Measurements from ENCODE around the gene NKAPD1.
"Not testable (repeated sequence)": the region's sequence is repeated elsewhere in the genome, so short reads cannot be mapped to it uniquely, and the experiment has no call there.

NKAPD1 gene

DNA sequence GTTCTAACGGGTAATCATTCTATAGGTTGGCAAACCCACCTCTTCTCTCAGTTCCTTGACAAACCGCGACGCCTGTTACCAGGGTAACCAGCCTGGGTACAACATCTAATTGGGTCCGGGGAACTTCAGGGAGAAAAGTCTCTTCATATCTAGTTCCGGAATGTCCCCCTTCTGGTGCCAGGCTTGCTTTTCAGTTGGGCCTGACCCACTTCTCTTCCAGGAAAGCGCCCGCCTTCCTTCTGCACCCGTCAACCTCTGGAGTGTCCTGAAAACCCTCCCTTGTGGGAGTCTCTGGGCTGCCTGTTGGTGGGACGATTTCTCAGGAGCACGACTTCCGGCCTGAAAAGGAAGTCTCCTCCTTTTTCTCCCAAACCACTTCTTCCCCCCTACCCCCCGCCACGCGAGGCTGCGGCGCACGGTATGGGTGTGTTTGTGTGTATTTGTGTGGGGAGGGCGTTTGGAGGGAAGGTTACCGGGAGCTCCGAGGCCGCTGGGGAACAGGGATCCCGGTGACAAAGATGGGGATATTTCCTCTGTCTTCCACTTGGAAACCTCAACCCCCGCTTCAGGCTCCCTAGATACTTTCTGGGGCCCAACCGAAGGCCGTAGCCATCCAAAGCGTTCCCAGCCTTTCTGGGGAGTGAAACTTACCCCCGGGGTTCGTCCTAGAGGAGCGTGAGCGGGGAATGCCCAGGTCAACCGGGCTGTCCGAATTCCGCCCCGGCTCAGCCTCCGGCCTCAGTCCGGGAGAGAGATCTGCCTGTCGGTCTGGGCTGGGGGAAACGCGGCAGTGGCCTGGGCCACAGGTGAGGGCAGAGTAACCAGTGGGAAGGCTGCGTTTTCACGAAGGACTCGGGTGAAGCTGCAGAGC is at the start of gene NKAPD1, which contains the start of gene PIH1D2:
Gene NKAPD1 (plus strand): TSS at position 359 of the 871 bp plus-strand sequence. CDS start 1,276 bp downstream, outside the sequence.
Gene PIH1D2 (minus strand): TSS at position 77 of the 871 bp plus-strand sequence. CDS start 843 bp downstream, outside the sequence.
- H3K4me3 ChIP-seq (ENCODE audit: low read depth, low read length) = peak within 1 kb of the TSS; percentile 98

- H3K4me3 ChIP-seq (ENCODE audit: low read depth, low read length) = peak within 1 kb of the TSS; percentile 98
Measured at GRCh38 chr11:112024773-112025678, 49.1 kb upstream of the NKAPD1 start, which contains the start of gene DLAT. TSS of gene DLAT (plus strand) at chr11:112025408. CDS start at chr11:112025473, 65 bp downstream.

GRCh38 chr11:112025707-112026106 is 48.4 kb upstream of the NKAPD1 start:
- H3K4me3 ChIP-seq (ENCODE audit: low read depth, low read length) = peak overlapping the region; percentile 98

DNA sequence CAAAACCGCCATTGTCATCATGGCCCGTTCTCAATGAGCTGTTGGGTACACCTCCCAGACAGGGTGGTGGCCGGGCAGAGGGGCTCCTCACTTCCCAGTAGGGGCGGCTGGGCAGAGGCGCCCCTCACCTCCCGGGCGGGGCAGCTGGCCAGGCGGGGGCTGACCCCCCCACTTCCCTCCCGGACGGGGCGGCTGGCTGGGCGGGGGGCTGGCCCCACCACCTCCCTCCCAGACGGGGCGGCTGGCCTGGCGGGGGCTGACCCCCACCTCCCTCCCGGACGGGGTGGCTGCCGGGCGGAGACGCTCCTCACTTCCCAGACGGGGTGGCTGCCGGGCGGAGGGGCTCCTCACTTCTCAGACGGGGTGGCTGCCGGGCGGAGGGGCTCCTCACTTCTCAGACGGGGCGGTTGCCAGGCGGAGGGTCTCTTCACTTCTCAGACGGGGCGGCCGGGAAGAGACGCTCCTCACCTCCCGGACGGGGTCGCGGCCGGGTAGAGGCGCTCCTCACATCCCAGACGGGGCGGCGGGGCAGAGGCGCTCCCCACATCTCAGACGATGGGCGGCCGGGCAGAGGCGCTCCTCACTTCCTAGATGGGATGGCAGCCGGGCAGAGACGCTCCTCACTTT is 47.2 kb upstream of the NKAPD1 start:
- H3K4me3 ChIP-seq (ENCODE audit: low read depth, low read length) = not testable (repeated sequence)

DNA sequence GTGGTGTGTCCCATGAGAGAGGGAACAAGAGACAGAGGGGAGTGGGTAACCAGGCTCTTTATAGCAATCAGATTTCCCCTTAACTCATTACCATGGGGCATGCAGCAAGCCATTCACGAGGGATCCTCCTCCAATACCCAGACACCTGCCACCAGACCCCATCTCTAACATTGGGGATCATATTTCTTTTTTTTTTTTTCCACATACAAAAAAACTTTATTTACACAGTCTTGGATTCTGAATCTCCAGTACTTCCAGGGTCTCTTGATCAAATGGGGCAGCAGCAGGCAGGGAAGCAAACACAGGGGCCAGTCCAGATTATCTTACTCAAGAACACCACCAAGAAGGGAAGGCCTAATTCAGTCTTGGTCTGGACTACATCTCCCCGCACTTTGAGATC is 44.6 kb upstream of the NKAPD1 start:
- H3K4me3 ChIP-seq (ENCODE audit: low read depth, low read length) = no peak overlapping the region

DNA sequence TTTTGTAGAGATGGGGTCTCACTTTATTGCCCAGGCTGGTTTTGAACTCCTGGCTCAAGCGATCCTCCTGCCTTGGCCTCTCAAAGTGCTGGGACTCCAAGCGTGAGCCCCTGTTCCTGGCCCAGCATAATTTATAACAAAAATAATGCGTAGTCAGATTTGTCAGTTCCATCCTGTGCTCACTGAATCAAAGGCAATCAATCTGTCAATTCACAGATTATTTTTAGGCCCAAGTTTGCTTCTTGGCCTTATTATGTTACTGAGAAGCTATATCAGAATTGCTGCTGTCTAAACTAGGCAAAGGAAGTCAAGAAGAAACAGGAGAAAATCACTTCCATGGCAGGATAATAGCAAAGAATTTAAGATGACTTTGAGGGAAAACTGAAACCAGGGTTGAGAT is 40.2 kb upstream of the NKAPD1 start:
- no peak overlapping the region for H3K4me3 ChIP-seq (ENCODE audit: low read depth, low read length)

DNA sequence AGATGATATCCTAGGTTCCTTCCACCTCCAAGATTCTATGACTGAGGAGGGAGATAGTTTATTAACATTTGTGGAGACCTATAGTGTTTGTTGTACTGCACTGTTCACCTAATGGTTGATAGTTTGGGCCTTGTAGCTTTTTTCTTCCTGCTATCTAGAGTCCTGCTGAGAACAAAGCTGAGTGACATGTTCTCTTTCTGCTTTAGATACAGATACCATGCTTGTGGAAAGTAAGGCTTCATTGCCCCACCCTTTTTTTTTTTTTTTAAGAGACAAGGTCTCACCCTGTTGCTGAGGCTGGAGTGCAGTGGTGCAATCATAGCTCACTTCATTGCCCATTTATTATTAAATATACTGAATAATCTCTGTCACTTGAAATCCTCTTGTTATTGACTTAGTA is 36.6 kb upstream of the NKAPD1 start:
- no peak overlapping the region for H3K4me3 ChIP-seq (ENCODE audit: low read depth, low read length)

GRCh38 chr11:112042161-112042960 is 31.7 kb upstream of the NKAPD1 start:
- no peak overlapping the region for H3K4me3 ChIP-seq (ENCODE audit: low read depth, low read length)

DNA sequence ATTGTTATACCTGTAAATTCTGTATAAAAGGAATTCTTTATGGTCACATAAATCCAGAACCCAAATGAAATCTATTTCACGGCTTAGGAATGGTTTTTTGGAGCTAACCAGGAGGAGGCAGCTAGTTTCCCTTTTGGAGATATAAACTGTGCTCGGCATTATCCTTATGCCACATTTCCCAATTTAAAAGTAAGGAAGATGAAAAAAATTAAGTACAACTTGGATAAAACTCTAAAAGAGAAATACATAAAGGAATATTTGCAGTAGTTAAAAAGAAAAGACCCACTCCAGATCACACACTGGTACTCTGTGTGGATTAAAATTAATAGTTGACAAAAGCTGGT is 31.2 kb upstream of the NKAPD1 start:
- no peak overlapping the region for H3K4me3 ChIP-seq (ENCODE audit: low read depth, low read length)

- no peak overlapping the region for H3K4me3 ChIP-seq (ENCODE audit: low read depth, low read length)
Measured at GRCh38 chr11:112044961-112045360, 29.1 kb upstream of the NKAPD1 start.

DNA sequence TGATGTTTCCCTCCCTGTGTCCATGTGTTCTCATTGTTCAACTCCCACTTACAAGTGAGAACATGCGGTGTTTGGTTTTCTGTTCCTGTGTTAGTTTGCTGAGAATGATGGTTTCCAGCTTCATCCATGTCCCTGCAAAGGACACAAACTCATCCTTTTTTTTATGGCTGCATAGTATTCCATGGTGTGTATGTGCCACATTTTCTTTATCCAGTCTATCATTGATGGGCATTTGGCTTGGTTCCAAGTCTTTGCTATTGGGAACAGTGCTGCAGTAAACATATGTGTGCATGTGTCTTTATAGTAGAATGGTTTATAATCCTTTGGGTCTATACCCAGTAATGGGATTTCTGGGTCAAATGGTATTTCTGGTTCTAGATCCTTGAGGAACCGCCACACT is 27.5 kb upstream of the NKAPD1 start:
- H3K4me3 ChIP-seq (ENCODE audit: low read depth, low read length) = not testable (repeated sequence)

GRCh38 chr11:112048256-112048655 is 25.8 kb upstream of the NKAPD1 start:
- H3K4me3 ChIP-seq (ENCODE audit: low read depth, low read length) = not testable (repeated sequence)

DNA sequence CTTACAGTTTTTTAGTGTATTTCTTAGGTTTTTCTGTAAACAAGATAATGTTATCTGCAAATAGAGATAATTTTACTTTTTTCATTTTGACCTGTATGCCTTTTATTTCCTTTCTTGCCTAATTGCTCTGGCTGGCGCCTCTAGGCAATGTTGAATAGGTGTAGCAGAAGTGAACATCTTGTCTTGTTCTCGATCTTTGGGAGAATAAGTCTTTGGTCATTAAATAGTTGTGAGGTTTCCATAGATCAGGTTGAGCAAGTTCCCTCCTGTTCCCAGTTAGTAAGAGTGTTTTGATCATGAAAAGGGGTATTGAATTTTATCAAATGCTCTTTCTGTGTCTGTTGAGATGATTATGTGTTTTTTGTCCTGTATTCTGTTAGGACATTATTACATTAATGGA is 24.3 kb upstream of the NKAPD1 start:
- no peak overlapping the region for H3K4me3 ChIP-seq (ENCODE audit: low read depth, low read length)

- H3K4me3 ChIP-seq (ENCODE audit: low read depth, low read length) = no peak overlapping the region
Measured at GRCh38 chr11:112050721-112051120, 23.4 kb upstream of the NKAPD1 start.

GRCh38 chr11:112051768-112052167 is 22.3 kb upstream of the NKAPD1 start:
- H3K4me3 ChIP-seq (ENCODE audit: low read depth, low read length) = no peak overlapping the region

- no peak overlapping the region for H3K4me3 ChIP-seq (ENCODE audit: low read depth, low read length)
Measured at GRCh38 chr11:112057170-112057569, 16.9 kb upstream of the NKAPD1 start.

DNA sequence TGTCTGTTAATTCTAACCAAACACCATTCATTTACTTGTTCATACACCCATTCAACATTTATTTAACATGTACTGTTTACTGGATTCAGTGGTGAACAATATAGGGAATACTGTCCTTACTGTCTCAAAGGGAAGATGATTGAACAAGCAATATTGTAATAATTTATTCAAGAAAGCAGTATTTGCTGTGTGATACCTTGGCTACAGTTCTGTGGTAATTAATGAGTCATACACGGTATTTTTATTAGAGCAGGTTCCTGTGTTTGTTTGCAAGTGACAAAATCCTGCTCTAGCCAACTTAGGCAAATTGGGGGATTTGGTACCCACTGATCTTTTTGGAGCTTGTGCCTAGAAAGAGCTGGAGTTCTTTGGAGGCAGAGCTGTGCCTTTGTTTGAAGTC is 16.0 kb upstream of the NKAPD1 start:
- no peak overlapping the region for H3K4me3 ChIP-seq (ENCODE audit: low read depth, low read length)

- H3K4me3 ChIP-seq (ENCODE audit: low read depth, low read length) = no peak overlapping the region
Measured at GRCh38 chr11:112062923-112063322, 11.2 kb upstream of the NKAPD1 start.

DNA sequence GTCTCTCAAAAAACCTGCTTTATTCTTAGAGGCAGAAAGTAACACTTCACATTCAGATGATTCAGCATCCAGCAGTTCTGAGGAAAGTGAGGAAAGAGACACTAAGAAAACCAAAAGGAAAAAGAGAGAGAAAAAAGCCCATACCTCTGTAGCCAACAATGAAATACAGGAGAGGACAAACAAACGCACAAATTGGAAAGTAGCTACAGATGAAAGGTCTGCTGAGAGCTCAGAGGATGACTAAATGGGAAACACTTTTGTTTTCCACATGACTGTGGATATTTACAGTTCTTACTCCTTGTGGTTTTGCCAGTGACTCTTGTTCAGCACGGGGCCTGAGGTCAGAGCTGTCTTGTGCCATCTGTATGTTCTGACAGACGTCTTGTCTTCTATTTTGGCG is 8.6 kb downstream of the NKAPD1 start:
- H3K4me3 ChIP-seq (ENCODE audit: low read depth, low read length) = no peak overlapping the region

- H3K4me3 ChIP-seq (ENCODE audit: low read depth, low read length) = peak overlapping the region; percentile 97
Measured at GRCh38 chr11:112085822-112086421, 11.8 kb downstream of the NKAPD1 start.
